SW480 (cell line): ENCODE data around the gene AIG1.
A peak's percentile ranks its signal among the peaks of the same experiment; 100 is the strongest.
"Not testable (repeated sequence)": the region's sequence is repeated elsewhere in the genome, so short reads cannot be mapped to it uniquely, and the experiment has no call there.

ENCODE experiments used
- DNase-seq: peaks from one replicate; pipeline ENCODE4 v3.0.0-alpha.2; 2016; ENCODE audit warnings: low spot score

The AIG1 gene, protein sequence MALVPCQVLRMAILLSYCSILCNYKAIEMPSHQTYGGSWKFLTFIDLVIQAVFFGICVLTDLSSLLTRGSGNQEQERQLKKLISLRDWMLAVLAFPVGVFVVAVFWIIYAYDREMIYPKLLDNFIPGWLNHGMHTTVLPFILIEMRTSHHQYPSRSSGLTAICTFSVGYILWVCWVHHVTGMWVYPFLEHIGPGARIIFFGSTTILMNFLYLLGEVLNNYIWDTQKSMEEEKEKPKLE

DNA sequence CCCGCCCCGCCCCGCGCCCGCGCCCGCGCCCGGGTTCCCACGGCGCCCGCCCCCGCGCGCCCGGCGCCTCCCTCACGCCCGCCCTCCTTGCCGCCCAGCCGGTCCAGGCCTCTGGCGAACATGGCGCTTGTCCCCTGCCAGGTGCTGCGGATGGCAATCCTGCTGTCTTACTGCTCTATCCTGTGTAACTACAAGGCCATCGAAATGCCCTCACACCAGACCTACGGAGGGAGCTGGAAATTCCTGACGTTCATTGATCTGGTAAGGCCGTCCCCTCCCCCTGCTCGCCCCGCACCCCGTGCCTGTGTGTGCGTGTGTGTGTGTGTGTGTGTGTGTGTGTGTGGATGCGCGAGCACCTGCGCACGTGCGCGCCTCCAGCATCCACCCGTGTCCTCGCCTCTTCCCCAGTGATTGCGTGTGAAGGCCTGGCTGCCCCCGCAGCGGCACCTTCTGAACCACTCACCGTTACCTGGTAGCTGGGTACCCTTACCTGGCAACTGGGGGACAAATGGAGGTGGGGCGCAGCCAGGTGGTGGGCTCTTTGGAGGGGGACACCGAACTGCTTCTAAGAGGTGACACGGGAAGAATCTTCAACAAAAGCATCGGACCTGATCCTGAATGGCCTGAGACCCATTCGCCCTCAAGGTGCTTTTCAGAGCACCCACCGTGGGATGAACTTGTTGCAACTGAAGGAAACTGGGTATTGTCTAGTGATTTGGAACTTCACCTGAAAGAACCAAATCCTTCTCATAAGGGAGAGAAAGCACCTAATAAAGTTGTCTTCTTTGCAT lies at the start of gene AIG1:
TSS of gene AIG1 (plus strand) at position 84 of the 791 bp plus-strand sequence. CDS start at position 121, 37 bp downstream.
- peak; percentile 5 for DNase-seq

DNA sequence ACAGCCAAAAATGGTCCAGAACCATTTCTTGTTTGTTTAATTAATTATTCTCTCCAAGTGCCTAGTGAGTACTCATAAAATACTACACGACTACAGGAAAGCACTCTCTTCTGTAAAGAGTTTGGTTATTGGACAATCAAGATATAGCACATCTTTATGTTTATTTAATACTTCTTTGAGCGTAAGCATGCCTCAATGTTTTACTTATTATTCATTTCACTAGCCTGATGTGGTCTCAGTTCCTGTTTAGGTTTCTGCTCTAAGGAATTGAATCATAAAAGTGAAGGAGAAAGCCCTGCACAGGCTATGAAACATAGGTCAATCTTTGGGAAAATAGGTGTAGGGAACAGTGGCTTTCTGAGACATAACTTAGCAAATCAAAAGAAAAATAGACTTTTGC lies 45.9 kb upstream of the AIG1 start:
- no peak for DNase-seq

DNA sequence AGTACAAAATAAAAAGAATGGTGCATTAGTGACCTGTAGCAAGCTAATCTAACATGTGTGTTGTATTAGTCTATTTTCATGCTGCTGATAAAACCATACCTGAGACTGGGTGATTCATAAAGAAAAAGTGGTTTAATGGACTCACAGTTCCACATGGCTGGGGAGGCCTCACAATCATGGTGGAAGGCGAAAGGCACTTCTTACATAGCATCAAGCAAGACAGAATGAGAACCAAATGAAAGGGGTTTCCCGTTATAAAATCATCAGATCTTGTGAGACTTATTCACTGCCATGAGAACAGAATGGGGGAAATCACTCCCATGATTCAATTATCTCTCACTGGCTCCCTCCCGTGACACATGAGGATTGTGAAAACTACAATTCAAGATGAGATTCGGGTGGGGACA lies 45.4 kb upstream of the AIG1 start:
- no peak for DNase-seq

DNA sequence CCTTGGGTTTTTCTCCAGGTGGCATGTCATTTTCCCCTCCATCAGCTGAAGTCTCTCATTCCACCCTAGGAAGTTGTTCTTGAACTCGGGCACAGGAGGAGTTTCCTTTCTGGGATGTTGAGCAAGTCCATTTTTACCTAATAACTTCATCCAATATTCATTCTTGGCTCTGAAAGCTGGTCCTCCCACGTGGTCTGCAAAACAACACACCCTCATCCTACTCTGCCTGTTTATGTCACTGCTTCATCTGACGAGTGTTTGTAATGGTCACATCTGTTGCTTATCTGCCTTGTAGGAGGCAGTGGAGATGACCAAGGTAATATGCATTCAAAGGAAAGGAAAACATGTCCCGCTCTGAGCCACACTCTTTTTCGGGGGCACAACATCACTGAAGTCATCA lies 41.7 kb upstream of the AIG1 start:
- no peak for DNase-seq

DNA sequence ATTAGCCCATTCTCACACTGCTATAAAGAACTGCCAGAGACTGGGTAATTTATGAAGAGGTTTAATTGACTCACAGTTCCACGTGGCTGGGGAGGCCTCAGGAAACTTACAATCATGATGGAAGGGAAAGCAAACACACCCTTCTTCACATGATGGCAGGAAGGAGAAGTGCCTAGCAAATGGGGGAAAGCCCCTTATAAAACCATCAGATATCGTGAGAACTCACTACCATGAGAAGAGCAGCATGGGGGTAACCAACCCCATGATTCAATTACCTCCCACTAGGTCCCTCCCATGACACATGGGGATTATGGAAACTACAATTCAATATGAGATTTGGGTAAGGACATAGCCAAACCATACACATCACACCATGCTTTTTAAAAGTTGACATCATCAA lies 39.8 kb upstream of the AIG1 start:
- DNase-seq: not testable (repeated sequence)

DNA sequence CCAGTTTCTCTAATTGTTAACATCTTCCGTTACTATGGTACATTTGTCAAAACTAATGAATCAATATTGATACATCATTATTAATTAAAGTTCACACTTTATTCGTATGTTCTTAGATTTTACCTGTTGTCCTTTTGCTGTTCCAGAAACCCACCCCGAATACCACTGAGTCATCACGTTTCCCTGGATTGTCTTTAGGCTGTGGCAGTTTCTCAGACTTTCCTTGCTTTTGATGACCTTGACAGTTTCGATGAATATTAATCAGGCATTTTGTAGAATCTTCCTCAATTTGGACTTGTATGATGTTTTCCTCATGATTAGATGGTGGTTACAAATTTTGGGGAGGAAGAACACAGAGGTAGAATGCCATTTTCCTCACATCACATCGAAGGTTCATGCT lies 39.1 kb upstream of the AIG1 start:
- no peak for DNase-seq

DNA sequence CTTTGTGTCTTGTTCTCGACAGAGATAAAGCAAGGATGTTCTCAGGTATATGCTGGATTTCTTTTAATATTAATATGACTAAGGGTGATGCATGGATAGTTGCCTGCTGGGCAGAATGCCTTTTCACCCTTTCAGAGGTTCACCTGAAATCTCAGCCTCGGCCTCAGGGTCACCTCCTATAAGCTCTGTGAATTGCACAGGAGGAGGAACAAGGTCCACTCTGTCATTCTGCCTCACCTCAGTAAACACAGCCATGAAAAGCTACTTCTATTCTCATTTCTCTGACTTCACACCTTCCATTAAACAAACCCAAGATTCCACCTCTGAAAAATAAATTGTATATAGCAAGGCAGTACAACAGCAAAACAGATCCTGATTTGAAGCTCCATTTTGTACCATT lies 38.1 kb upstream of the AIG1 start:
- DNase-seq: no peak

DNA sequence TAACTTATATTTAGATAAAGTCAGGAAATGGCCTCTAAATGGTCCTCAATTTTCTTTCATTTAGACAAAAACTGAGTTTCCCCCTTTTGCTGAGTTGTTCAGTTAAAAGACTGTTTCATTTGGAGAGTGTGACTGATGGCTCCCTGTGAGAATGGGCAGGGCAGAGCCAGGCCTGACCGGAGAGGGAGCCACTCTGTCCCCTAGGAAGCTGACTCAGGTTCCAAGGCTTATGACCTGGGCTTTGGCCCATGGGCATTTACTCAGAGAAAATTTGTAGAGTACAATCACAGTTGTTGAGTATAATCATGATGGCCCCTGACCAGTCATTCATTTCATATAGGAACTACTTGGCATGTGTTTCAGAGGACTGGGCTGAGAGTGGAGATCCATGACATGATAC lies 37.0 kb upstream of the AIG1 start:
- DNase-seq: no peak

DNA sequence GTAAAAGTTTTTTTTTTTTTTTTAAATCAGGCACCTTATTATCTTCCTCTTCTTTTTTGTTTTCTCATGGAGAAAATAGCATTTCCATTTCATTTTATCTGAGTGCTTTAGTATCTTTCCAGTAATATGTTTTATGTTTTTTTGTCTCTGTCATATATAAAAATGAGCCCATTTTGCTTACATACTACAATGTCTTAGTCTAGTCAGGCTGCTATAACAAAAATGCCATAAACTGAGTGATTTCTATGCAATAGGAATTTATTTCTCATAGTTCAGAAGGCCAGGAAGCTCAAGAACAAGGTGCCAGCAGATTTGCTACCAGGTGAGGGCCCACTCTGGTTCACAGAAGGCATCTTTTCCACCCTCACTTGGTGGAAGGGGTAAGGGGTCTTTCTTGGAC lies 35.7 kb upstream of the AIG1 start:
- DNase-seq: no peak

DNA sequence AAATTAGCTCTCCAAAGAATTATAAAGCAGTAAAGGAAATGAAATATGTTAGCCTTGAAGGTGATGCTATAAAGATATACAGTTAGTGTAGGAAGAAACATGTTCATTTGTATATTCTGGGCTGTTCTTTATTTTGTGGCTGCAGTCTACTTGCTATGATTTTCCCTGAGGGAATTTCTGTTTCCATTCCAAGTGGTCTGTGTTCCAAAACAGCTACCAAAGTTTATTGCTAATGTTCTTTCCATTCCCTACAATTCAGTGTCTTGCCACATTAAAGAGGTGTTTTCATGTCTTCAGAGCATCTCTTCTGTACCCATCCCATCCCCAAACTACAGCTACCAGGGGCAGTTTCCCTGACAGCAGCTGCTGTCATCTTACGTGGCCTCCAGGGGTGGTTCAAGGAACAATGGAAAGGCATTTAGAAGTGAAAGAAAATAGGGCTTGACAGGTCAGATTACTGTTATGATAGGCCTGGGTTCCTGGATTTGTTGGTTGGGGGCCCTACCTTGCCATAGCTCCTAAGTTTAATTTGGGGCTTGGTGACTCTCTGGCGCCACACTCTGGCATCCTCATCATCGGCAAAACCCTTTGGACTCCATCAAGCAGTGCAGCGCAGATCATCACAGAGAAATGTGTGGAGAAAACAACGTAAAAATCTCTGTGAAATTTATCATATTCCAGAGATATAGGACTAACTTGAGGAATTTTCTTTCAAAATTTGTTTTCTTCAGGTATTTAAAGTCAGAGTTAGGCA lies 33.8 kb upstream of the AIG1 start:
- no peak for DNase-seq

DNA sequence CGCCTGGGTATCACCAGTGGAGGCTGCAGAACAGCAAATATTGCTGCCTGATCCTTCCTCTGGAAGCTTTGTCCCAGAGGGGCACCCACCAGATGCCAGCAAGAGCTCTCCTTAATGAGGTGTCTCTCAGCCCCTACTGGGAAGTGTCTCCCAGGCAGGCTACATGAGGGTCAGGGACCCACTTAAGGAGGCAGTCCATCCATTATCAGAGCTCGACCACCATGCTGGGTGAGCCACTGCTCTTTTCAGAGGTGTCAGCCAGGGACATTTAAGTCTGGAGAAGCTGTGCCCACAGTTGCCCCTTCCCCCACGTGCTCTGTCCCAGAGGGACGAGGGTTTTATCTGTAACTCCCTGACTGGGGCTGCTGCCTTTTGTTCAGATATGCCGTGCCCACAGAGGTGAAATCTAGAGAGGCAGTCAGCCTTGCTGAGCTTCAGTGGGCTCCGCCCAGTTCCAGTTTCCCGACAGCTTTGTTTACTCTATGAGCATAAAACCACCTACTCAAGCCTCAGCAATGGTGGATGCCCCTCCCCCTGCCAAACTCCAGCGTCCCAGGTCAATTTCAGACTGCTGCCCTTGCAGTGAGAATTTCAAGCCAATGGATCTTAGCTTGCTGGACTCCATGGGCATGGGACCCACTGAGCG lies 25.9 kb upstream of the AIG1 start:
- DNase-seq: no peak

DNA sequence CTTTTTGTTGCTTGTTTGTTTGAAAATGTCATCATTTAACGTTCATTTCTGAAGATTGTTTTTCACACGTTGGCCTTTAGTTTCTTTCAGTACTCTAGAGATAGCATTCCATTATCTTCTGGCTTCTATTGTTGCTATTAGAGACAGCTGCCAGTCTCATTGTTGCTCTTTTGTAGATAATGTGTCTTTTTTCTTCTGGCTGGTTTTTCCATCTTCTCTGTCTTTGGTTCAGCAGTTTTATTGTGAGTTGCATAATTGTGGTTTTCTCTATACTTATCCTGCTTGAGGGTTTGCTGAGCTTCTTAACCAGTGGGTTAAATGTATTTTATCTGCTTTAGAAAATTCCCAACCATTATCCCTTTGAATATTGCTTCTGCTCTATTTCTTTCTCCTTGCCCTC lies 23.2 kb upstream of the AIG1 start:
- no peak for DNase-seq

DNA sequence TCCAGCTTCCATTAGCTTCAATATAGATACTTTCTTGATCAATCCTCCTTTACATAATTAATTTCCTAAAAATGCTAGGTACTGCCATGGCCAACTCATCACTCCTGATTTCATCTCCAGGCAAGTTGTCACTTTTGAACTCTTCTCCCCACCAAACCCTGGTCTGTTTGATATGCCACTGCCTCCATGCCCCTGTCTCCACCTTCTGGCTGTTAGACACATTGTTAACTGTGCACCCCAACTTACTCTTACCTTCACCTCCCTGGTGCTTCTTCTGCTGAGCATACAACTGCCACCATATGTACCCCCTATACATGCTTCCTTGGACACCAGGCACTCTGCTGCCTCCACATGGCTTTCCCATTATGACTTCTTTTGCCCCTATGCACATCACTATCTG lies 21.9 kb upstream of the AIG1 start:
- no peak for DNase-seq

DNA sequence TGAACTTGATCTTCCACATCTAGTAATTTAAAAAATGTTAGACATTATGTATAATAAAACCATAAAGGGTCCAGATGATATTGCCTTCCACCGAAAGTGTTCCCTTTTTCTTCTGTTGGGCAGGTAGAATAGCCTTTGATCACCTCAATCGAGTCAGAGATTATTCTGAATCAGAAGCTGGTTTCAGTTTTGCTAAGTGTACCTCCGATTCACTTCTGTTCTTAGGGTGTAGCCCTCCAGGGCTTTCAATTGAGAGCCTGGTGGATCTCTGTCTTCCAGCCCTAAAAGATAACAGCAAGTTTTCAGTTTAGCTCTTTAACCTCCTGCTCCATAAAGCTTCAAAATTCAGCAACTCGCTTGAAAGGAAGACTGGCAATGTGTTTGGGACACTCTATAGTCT lies 21.1 kb upstream of the AIG1 start:
- DNase-seq: no peak

DNA sequence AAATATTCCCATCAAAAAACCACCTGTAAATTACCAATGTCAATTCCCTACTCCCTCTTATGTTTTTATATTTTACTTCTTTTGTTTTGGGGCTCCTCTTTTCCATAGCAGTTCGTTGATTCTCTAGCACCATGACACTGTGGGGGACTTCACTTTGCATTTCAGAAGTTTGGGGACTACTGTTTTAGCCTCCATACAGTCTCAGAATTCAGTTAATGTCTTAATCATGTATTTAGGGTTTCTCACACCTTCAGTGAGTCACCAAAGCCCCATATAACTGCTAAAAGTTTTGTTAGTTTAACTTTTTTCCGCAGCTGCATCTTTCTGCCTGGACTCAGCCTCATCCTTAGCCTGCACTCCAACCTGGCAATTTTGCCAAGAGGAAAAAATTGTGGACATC lies 20.7 kb upstream of the AIG1 start:
- DNase-seq: no peak

DNA sequence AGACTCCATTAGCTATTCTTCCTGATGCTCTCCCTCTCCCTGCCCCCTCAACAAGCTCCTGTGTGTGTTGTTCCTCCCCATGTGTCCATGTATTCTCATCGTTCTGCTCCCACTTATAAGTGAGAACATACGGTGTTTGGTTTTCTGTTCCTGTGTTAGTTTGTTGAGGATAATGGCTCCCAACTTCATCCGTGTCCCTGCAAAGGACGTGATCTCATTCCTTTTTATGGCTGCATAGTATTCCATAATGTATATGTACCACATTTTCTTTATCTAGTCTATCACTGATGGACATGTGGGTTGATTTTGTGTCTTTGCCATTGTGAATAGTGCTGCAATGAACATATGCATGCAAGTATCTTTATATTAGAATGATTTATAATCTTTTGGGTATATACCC lies 16.3 kb upstream of the AIG1 start:
- DNase-seq: not testable (repeated sequence)

DNA sequence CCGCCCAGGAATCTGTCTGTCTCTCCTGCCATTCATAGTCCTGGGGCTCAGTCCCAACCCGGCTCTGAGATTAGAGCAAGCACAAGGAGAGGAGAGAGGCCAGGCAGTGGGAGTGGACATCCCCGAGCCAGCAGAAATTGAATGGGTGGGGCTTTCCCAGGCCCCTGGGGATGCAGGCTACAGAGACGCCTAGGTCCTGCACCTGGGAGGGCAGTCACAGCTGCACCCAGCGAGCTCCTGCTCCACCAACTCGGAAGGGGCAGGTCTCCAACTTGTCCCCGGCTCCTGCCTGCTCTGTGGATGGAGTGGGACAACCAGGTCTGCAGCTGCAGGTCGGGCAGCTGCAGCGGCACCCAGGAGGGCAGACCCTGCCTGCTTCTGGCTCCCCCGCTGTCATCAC lies 11.1 kb upstream of the AIG1 start:
- no peak for DNase-seq

DNA sequence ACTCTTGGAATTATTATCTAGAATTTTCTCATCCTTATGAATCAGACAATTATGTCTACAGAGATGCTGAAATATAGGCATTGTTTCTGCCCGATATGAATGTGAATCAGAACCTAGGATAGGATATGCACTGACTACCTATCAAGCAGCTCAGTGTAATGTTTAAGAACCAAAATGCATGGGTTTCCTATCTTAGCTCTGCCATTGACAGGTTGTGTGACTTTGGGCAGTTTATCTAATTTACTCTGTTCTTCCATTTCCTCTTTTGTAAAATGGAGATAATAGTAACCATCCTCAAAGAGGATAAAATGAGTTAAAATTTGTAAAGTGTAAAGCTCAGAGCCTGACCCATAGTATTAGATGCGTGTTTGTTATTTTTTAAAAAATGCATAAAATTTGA lies 10.2 kb upstream of the AIG1 start:
- DNase-seq: no peak

DNA sequence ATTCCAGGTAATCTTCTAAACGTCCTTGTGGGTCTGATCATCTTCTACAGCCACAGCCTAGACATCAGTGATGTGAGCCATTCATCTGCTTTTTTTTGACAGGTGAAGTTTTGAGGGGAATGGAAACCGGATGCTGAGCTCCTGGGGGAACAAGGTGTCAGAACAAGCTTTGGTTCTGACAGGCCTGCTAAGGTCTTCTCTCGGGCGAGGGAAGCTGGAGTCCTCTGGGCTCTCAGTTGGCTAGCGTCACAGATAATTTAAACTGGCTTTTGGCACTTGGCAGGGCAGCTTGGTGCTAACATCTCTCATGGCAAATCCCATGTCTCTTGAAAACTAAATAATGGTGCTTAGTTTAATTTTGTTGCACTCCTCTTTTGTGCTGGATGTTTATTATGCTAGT lies 8.4 kb upstream of the AIG1 start:
- DNase-seq: no peak

DNA sequence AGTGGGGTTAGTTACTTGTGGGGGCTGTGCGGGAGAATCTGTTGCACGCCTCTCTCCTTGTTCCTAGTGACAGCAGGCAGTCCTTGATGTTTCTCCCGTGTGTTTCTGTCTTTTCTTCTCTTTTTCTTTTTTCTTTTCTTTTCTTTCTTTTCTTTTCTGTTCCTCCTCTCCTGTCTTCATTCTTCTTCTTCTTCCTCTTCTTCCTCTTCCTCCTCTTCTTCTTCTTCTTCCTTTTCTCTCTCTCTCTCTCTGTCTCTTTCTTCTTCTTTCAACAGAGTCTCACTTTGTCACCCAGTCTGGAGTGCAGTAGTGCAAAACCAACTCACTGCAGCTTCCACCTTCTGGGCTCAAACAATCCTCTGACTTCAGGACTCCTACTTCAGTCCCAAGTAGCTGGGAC lies 6.8 kb upstream of the AIG1 start:
- no peak for DNase-seq

DNA sequence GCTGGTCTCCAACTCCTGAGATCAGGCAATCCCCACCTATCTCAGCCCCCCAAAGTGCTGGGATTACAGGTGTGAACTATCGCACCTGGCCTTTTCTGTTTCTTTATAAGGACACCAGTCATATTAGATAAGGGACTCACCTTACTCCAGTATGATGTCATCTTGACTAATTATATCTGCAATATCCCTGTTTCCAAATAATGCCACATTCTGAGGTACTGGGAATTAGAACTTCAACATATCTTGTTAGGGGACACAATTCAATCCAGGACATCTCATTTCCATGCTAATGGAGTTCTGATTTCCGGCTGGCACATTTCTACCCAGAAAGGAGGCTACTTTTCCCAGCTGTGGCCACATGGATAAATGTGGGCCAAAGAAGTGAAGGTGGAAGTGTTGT lies 6.4 kb upstream of the AIG1 start:
- DNase-seq: no peak

DNA sequence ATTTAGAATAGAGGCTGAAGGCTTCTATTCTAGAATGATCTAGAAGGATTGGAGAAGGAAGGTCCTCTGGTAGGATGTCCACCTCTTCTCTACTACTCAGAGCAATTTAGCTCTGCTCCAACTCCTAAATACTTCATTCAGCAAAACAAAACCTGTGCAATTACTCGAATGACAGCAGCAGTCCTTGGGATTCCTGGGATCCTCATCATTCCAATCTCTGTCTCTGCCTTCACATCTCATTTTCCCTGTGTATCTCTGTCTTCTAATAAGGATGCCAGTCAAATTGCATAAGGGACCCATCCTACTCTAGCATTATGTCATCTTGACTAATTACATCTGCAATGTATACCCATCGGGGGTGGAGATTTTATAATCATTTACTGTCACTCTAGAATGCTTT lies 5.5 kb upstream of the AIG1 start:
- DNase-seq: no peak

DNA sequence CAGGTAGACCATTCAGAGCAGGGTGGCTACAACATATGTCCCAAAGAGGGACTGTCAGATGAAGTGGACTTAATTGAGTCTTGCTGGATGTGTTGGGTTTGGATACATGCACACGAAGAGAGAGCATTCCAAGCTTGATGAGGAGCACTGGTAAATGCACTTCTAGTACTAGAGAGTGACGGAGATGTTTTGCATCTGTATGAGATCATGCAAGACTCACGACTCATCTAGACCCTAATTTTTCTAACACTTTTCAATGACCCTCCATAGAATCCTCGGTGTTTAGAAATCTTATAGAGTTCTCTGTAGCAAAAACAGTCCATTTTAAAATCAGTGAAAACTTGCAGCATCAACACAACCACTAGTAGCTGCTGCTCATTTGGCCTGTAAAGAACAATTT lies 4.8 kb upstream of the AIG1 start:
- no peak for DNase-seq
